Caco-2 (cell line): ENCODE data around the gene PFKP. TPM values are rescaled to one million over a fixed set of nuclear protein-coding genes. Genes with fewer than 3 reads are reported as not detected.

Source experiments
- BruUV-seq: library from RNA; stranded (reverse); fragments of 400-500 nt; replicated peaks from 2 replicates; lab custom pipeline; 2021; lab: Mats Ljungman, UMichigan
- CTCF ChIA-PET: fragments of 300-600 bp; sonication (Branson Sonifier 250); formaldehyde crosslinking; loops from one replicate; lab custom pipeline; 2022; ENCODE audit warnings: antibody characterized with exemption; lab: Charles Lee
- POLR2A ChIA-PET: fragments of 300-600 bp; sonication (Branson Sonifier 250); formaldehyde crosslinking; loops from one replicate; lab custom pipeline; 2022; ENCODE audit warnings: antibody characterized with exemption; lab: Charles Lee
- DNase-seq, 2 experiments: peaks; one replicate each; pipeline versions ENCODE4 v3.0.0 to v3.0.0-alpha.2; 2020 to 2022
- H3K27me3 ChIP-seq: replicated peaks from 2 replicates; pipeline ENCODE4 v1.6.0; 2011; ENCODE audit warnings: low read length; ENCODE audit not compliant: control insufficient read depth, insufficient read depth
- H3K36me3 ChIP-seq: 2 replicates; pipeline ENCODE4 v1.5.1; 2011; ENCODE audit warnings: low read length; ENCODE audit not compliant: control insufficient read depth, insufficient read depth
- H3K4me1 ChIP-seq: fragments of 250-450 bp; sonication (Bioruptor Pico); 2 replicates; pipeline ENCODE4 v1.5.1; 2020; ENCODE audit warnings: mild to moderate bottlenecking
- H3K4me3 ChIP-seq: 2 replicates; pipeline ENCODE4 v1.5.1; 2011; ENCODE audit warnings: low read depth, mild to moderate bottlenecking, control low read depth, low read length
- H3K9me3 ChIP-seq: fragments of 250-450 bp; sonication (Bioruptor Pico); 2 replicates; pipeline ENCODE4 v1.5.1; 2020; ENCODE audit warnings: mild to moderate bottlenecking, moderate library complexity
- H3K27ac Mint-ChIP-seq: one replicate; pipeline ENCODE4 v1.8.0; 2022; ENCODE audit warnings: mixed read lengths; ENCODE audit not compliant: unreplicated experiment
- H3K27me3 Mint-ChIP-seq: one replicate; pipeline ENCODE4 v1.8.0; 2022; ENCODE audit warnings: mixed read lengths; ENCODE audit not compliant: insufficient read depth, unreplicated experiment
- H3K36me3 Mint-ChIP-seq: one replicate; pipeline ENCODE4 v1.8.0; 2022; ENCODE audit warnings: mild to moderate bottlenecking, mixed read lengths; ENCODE audit not compliant: insufficient read depth, unreplicated experiment
- H3K4me1 Mint-ChIP-seq: one replicate; pipeline ENCODE4 v1.8.0; 2022; ENCODE audit warnings: low read depth, mixed read lengths; ENCODE audit not compliant: unreplicated experiment
- H3K4me3 Mint-ChIP-seq: one replicate; pipeline ENCODE4 v1.8.0; 2022; ENCODE audit warnings: mild to moderate bottlenecking, moderate library complexity, mixed read lengths; ENCODE audit not compliant: unreplicated experiment
- H3K9me3 Mint-ChIP-seq: one replicate; pipeline ENCODE4 v1.8.0; 2022; ENCODE audit warnings: mixed read lengths; ENCODE audit not compliant: unreplicated experiment
- CTCF ChIP-seq, 2 experiments: fragments of 200-600 bp in 1 of 2; IDR thresholded peaks; 1 replicate in 1 of 2; 2 replicates in 1 of 2; pipeline versions ENCODE4 v1.5.1 to v1.8.0; 2011 to 2022; ENCODE audit warnings: antibody characterized with exemption in 1 of 2, control low read depth in 1 of 2, inconsistent platforms in 1 of 2, low read depth in 1 of 2, low read length in 1 of 2, mild to moderate bottlenecking in 1 of 2, moderate library complexity in 1 of 2; ENCODE audit not compliant: insufficient read depth in 1 of 2, severe bottlenecking in 1 of 2, unreplicated experiment in 1 of 2
- intact Hi-C: fragments of 100-400 bp; cut with micrococcal nuclease; formaldehyde crosslinking; loops from one replicate; pipeline ENCODE4 v1.10.0; 2022; ENCODE audit not compliant: unreplicated experiment
- total RNA-seq: library from RNA; stranded (reverse); gene quantifications from 2 replicates; pipeline ENCODE4 v1.2.3, GENCODE V29; 2022

The PFKP gene
- total RNA-seq, 1 experiment from 2014 or later, result 218 TPM

DNA sequence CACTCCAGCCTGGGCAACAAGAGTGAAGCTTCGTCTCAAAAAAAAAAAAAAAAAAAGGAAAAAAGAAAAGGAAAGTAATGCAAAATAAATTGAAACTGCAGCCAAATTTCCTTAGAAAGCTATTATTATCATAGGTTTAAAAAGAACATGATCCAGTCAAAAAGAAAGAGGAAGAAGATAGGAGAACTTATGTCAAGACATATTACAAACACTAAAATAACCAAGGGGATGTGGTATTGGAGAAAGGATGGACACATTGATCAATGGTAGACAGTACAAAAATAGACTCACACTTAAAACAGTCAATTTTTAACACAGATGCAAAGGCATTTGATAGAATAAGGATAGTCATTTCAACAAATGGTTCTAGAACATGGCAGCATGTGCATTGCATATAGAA, 27.3 kb upstream of the PFKP start:
- Mint-ChIP-seq H3K27me3 (peaks cover 17% of the 10 kb centered on the region), H3K36me3 (peaks cover 5% of the 10 kb centered on the region), H3K9me3 (peaks cover 30% of the 10 kb centered on the region), H3K4me1 (peaks cover 7% of the 10 kb centered on the region), H3K27ac (no peak overlapping the region), H3K4me3 (no peak overlapping the region)
- ChIA-PET POLR2A (no interaction called here), CTCF (no interaction called here)
- Histone ChIP-seq H3K36me3 (no peaks in the 10 kb centered on the region), H3K4me3 (no peak overlapping the region), H3K4me1 (no peaks in the 10 kb centered on the region), H3K9me3 (peaks cover 4% of the 10 kb centered on the region; the same call in 1 of the 2 replicates), H3K27me3 (no peaks in the 10 kb centered on the region)
- intact Hi-C loops, result no loop called here
- no peak for DNase-seq
- TF ChIP-seq CTCF (IDR thresholded peaks at IDR 0.05; ENCODE audit: insufficient read depth in 1 of 2, low read depth in 1 of 2, low read length in 1 of 2, severe bottlenecking in 1 of 2, unreplicated experiment in 1 of 2), result no peak
- no TSS peak for BruUV-seq

- peaks cover 5% of the 10 kb centered on the region for H3K36me3 Mint-ChIP-seq
- ChIA-PET POLR2A (no interaction called here), CTCF (interaction anchor here (0.6 to 2.4 kb wide), 5 partner anchors 11 to 203 kb away, joined by 3 to 23 read pairs (median 3); no protein-coding TSS in a partner anchor)
- H3K27ac Mint-ChIP-seq, result no peak overlapping the region
- H3K4me3 Mint-ChIP-seq, result no peak overlapping the region
- TF ChIP-seq CTCF (IDR thresholded peaks at IDR 0.05; ENCODE audit: insufficient read depth in 1 of 2, low read depth in 1 of 2, low read length in 1 of 2, severe bottlenecking in 1 of 2, unreplicated experiment in 1 of 2), result no peak
- H3K27me3 ChIP-seq, result no peaks in the 10 kb centered on the region
- DNase-seq, result no peak
- BruUV-seq, result no TSS peak
- H3K9me3 Mint-ChIP-seq, result peaks cover 30% of the 10 kb centered on the region
- H3K9me3 ChIP-seq, result peaks cover 4% of the 10 kb centered on the region; the same call in 1 of the 2 replicates
- peaks cover 3% of the 10 kb centered on the region for H3K27me3 Mint-ChIP-seq
- intact Hi-C loops, result loop anchor here (2.0 kb wide), 1 partner anchor 906 kb away; no protein-coding TSS in a partner anchor
- peaks cover 17% of the 10 kb centered on the region for H3K4me1 Mint-ChIP-seq
- H3K36me3 ChIP-seq, result no peaks in the 10 kb centered on the region
- H3K4me1 ChIP-seq, result peaks cover 22% of the 10 kb centered on the region
- no peak overlapping the region for H3K4me3 ChIP-seq
Observed at GRCh38 chr10:3042589-3042988, 24.8 kb upstream of the PFKP start.

DNA sequence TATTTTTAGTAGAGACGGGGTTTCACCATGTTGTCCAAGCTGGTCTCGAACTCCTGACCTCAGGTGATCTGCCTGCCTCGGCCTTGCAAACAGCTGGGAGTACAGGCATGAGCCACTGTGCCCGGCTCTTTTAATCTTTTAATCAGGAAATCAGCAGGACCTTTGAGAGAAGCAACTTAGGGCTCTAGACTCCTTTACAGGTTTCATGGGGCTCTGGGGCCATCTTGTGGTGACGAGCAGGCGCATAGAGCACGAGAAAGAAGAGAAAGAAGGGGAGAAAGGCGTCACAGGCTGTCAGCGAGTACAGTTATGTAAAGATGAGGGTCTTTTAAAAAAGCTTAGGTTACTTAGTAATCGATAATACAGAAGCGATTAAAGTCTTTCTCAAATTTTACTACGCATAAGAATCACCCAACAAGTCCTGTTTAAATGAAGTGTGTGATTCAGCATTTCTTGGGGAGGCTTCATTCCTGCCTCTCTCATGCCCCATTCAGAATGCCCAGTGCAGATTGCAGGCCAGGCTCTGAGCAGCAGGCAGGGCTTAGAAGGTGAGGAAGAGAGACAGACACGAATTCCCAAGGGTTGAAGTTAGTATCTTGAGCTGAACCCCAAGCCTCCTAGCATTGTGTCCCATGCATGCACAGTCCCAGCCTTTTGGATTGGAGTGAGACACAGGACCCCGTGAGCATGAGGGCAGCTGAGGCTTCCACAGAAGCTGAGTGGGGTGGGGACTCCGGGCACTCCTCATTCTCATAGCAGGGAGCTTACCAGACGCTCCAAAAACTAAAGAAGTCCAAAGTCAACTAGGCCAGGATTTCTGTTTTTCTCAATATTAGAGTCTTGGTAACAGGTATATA, 23.6 kb upstream of the PFKP start:
- H3K4me3 Mint-ChIP-seq, result no peak overlapping the region
- Histone ChIP-seq H3K4me1 (peaks cover 22% of the 10 kb centered on the region), H3K27me3 (no peaks in the 10 kb centered on the region), H3K4me3 (no peak overlapping the region), H3K9me3 (peaks cover 4% of the 10 kb centered on the region; the same call in 1 of the 2 replicates), H3K36me3 (no peaks in the 10 kb centered on the region)
- POLR2A ChIA-PET, result no interaction called here
- intact Hi-C loops, result loop anchor here (1.0 to 2.0 kb wide), 7 partner anchors 50 to 907 kb away; no protein-coding TSS in a partner anchor
- peaks cover 17% of the 10 kb centered on the region for H3K4me1 Mint-ChIP-seq
- peaks cover 2% of the 10 kb centered on the region for H3K27me3 Mint-ChIP-seq
- peak; percentile 81 for DNase-seq
- H3K9me3 Mint-ChIP-seq, result peaks cover 26% of the 10 kb centered on the region
- CTCF ChIA-PET, result interaction anchor here (0.6 to 2.4 kb wide), 5 partner anchors 12 to 204 kb away, joined by 3 to 23 read pairs (median 3); no protein-coding TSS in a partner anchor
- no TSS peak for BruUV-seq
- H3K27ac Mint-ChIP-seq, result no peak overlapping the region
- peaks cover 5% of the 10 kb centered on the region for H3K36me3 Mint-ChIP-seq
- TF ChIP-seq CTCF (IDR thresholded peaks at IDR 0.05; ENCODE audit: insufficient read depth in 1 of 2, low read depth in 1 of 2, low read length in 1 of 2, severe bottlenecking in 1 of 2, unreplicated experiment in 1 of 2), result peak; percentile 89 to 95
